Stimulated activated naive B cell treated with anti-CD40 and anti-IgM and Interleukin-4, amounts not matched to agents 10 μg/mL and 1 μg/mL and 100 μg/mL, for 72 hours (primary cell): Measurements from ENCODE around the gene RHBDL1.
A peak's percentile ranks its signal among the peaks of the same experiment; 100 is the strongest.

Experiments
- ATAC-seq, 2 donors: fragments of 150-1000 bp; cut with Tn5 transposase; replicated peaks; 2 replicates each; pipeline ENCODE4 v1.10.0; 2021; ENCODE audit warnings: moderate library complexity in 1 of 2
- DNase-seq: peaks from one replicate; pipeline ENCODE4 v3.0.0; 2021
- H3K27ac Mint-ChIP-seq: one replicate; pipeline ENCODE4 v1.8.0; 2022; ENCODE audit warnings: mild to moderate bottlenecking, mixed read lengths
- H3K27me3 Mint-ChIP-seq, 2 donors: one replicate each; pipeline ENCODE4 v1.8.0; 2022; ENCODE audit warnings: mixed read lengths in 2 of 2
- H3K36me3 Mint-ChIP-seq, 2 donors: one replicate each; pipeline ENCODE4 v1.8.0; 2022; ENCODE audit warnings: mixed read lengths in 2 of 2, mild to moderate bottlenecking in 1 of 2
- H3K4me1 Mint-ChIP-seq, 2 donors: one replicate each; pipeline ENCODE4 v1.8.0; 2022; ENCODE audit warnings: mixed read lengths in 2 of 2, mild to moderate bottlenecking in 1 of 2
- H3K4me3 Mint-ChIP-seq, 2 donors: one replicate each; pipeline ENCODE4 v1.8.0; 2022; ENCODE audit warnings: mild to moderate bottlenecking in 2 of 2, mixed read lengths in 2 of 2, moderate library complexity in 1 of 2
- H3K9me3 Mint-ChIP-seq, 2 donors: one replicate each; pipeline ENCODE4 v1.8.0; 2022; ENCODE audit warnings: mixed read lengths in 2 of 2, mild to moderate bottlenecking in 1 of 2

Gene RHBDL1

GRCh38 chr16:670485-671352 lies 4.8 kb upstream of the RHBDL1 start:
- no peaks in the 10 kb centered on the region for H3K9me3 Mint-ChIP-seq
- no peak for DNase-seq
- no peak overlapping the region for H3K27ac Mint-ChIP-seq
- H3K4me1 Mint-ChIP-seq, result peaks cover 14 to 31% of the 10 kb centered on the region in 2 donors
- no peak overlapping the region for H3K4me3 Mint-ChIP-seq
- H3K27me3 Mint-ChIP-seq, result peaks cover 7 to 9% of the 10 kb centered on the region in 2 donors
- no peak for ATAC-seq
- peaks cover 21 to 41% of the 10 kb centered on the region in 2 donors for H3K36me3 Mint-ChIP-seq

GRCh38 chr16:671353-672131 lies 3.9 kb upstream of the RHBDL1 start:
- DNase-seq (no peak), ATAC-seq (no peak)
- H3K9me3 Mint-ChIP-seq, result no peaks in the 10 kb centered on the region
- H3K4me1 Mint-ChIP-seq, result peaks cover 15 to 31% of the 10 kb centered on the region in 2 donors
- no peak overlapping the region for H3K4me3 Mint-ChIP-seq
- peaks cover 21 to 41% of the 10 kb centered on the region in 2 donors for H3K36me3 Mint-ChIP-seq
- peaks cover 8 to 9% of the 10 kb centered on the region in 2 donors for H3K27me3 Mint-ChIP-seq
- H3K27ac Mint-ChIP-seq, result no peak overlapping the region

- Mint-ChIP-seq H3K27me3 (peaks cover 13 to 17% of the 10 kb centered on the region in 2 donors), H3K27ac (no peak overlapping the region), H3K9me3 (no peaks in the 10 kb centered on the region), H3K36me3 (peaks cover 21 to 41% of the 10 kb centered on the region in 2 donors), H3K4me3 (no peak overlapping the region), H3K4me1 (peaks cover 17 to 31% of the 10 kb centered on the region in 2 donors)
- ATAC-seq (no peak), DNase-seq (no peak)
These were observed 3.1 kb upstream of the RHBDL1 start for GRCh38 chr16:672371-672770.

- Mint-ChIP-seq H3K9me3 (no peaks in the 10 kb centered on the region), H3K4me3 (no peak overlapping the region), H3K4me1 (peaks cover 15 to 26% of the 10 kb centered on the region in 2 donors), H3K27me3 (peaks cover 13 to 22% of the 10 kb centered on the region in 2 donors), H3K27ac (no peak overlapping the region), H3K36me3 (peaks cover 21 to 41% of the 10 kb centered on the region in 2 donors)
- no peak for ATAC-seq
- no peak for DNase-seq
These were observed 2.6 kb upstream of the RHBDL1 start for GRCh38 chr16:672851-673250.

- no peaks in the 10 kb centered on the region for H3K9me3 Mint-ChIP-seq
- DNase-seq (no peak), ATAC-seq (no peak)
- no peak overlapping the region for H3K27ac Mint-ChIP-seq
- peaks cover 13 to 25% of the 10 kb centered on the region in 2 donors for H3K27me3 Mint-ChIP-seq
- no peak overlapping the region for H3K4me3 Mint-ChIP-seq
- peaks cover 21 to 41% of the 10 kb centered on the region in 2 donors for H3K36me3 Mint-ChIP-seq
- H3K4me1 Mint-ChIP-seq, result peaks cover 16 to 25% of the 10 kb centered on the region in 2 donors
These were observed 2.0 kb upstream of the RHBDL1 start for GRCh38 chr16:673399-673991.

GRCh38 chr16:674214-674881 lies 1.1 kb upstream of the RHBDL1 start:
- ATAC-seq (no peak), DNase-seq (no peak)
- Mint-ChIP-seq H3K4me3 (no peak overlapping the region), H3K4me1 (peaks cover 15 to 25% of the 10 kb centered on the region in 2 donors), H3K9me3 (no peaks in the 10 kb centered on the region), H3K36me3 (peaks cover 15 to 41% of the 10 kb centered on the region in 2 donors), H3K27me3 (peaks cover 13 to 25% of the 10 kb centered on the region in 2 donors), H3K27ac (no peak overlapping the region)

DNA sequence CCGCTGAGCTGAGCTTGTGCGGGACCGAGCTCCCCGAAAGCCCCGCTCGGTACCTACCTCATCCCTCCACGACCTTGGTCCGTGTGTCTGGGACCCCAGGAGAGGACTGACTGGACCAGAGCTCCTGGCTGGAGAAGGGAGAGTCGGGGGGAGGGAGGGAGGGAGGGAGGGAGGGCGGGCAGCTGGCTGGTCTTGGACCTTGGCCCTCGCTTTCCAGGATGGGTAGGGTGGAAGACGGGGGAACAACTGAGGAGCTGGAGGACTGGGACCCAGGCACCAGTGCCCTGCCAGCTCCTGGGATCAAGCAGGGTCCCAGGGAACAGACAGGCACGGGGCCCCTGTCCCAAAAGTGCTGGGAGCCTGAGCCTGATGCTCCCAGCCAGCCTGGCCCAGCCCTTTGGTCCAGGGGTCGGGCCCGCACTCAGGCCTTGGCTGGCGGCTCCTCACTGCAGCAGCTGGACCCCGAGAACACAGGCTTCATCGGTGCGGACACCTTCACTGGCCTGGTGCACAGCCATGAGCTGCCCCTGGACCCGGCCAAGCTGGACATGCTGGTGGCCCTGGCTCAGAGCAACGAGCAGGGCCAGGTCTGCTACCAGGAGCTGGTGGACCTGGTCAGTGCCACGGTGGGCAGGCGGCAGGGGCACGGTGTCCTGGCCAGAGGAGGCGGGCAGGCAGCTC lies 553 bp downstream of the RHBDL1 start:
- H3K4me3 Mint-ChIP-seq, result no peak overlapping the region
- H3K36me3 Mint-ChIP-seq, result peaks cover 15 to 30% of the 10 kb centered on the region in 2 donors
- DNase-seq (no peak), ATAC-seq (no peak)
- peaks cover 18 to 23% of the 10 kb centered on the region in 2 donors for H3K4me1 Mint-ChIP-seq
- H3K27ac Mint-ChIP-seq, result no peak overlapping the region
- H3K9me3 Mint-ChIP-seq, result no peaks in the 10 kb centered on the region
- H3K27me3 Mint-ChIP-seq, result peaks cover 13 to 25% of the 10 kb centered on the region in 2 donors

DNA sequence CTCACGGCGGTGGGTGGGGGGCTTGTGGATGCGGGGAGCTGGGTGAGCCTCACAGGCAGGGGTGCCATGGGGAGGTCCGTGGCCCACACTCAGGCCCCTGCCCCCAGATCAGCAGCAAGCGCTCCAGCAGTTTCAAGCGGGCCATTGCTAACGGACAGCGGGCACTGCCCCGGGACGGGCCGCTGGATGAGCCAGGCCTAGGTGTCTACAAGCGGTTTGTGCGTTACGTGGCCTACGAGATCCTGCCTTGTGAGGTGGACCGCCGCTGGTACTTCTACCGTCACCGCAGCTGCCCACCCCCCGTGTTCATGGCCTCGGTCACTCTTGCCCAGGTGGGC lies 1.1 kb downstream of the RHBDL1 start:
- DNase-seq (no peak), ATAC-seq (no peak)
- no peaks in the 10 kb centered on the region for H3K9me3 Mint-ChIP-seq
- H3K36me3 Mint-ChIP-seq, result peaks cover 20 to 29% of the 10 kb centered on the region in 2 donors
- H3K4me1 Mint-ChIP-seq, result peaks cover 22 to 28% of the 10 kb centered on the region in 2 donors
- H3K4me3 Mint-ChIP-seq, result no peak overlapping the region
- no peak overlapping the region for H3K27ac Mint-ChIP-seq
- H3K27me3 Mint-ChIP-seq, result peaks cover 13 to 25% of the 10 kb centered on the region in 2 donors

DNA sequence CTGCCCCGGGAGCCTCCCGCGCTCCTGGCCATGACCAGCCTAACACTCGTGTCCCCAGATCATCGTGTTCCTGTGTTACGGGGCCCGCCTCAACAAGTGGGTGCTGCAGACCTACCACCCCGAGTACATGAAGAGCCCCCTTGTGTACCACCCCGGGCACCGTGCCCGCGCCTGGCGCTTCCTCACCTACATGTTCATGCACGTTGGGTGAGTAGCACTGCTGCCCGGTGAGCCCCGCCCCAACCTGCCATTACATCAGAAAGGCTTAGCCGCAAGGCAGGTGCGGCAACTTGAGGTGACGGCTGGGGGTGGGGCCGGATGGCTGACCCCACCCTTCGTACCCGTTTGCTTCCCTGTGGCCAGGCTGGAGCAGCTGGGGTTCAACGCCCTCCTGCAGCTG lies 1.4 kb downstream of the RHBDL1 start:
- H3K36me3 Mint-ChIP-seq, result peaks cover 21 to 30% of the 10 kb centered on the region in 2 donors
- DNase-seq (no peak), ATAC-seq (no peak)
- H3K4me3 Mint-ChIP-seq, result no peak overlapping the region
- no peak overlapping the region for H3K27ac Mint-ChIP-seq
- peaks cover 13 to 25% of the 10 kb centered on the region in 2 donors for H3K27me3 Mint-ChIP-seq
- no peaks in the 10 kb centered on the region for H3K9me3 Mint-ChIP-seq
- H3K4me1 Mint-ChIP-seq, result peaks cover 26 to 31% of the 10 kb centered on the region in 2 donors

DNA sequence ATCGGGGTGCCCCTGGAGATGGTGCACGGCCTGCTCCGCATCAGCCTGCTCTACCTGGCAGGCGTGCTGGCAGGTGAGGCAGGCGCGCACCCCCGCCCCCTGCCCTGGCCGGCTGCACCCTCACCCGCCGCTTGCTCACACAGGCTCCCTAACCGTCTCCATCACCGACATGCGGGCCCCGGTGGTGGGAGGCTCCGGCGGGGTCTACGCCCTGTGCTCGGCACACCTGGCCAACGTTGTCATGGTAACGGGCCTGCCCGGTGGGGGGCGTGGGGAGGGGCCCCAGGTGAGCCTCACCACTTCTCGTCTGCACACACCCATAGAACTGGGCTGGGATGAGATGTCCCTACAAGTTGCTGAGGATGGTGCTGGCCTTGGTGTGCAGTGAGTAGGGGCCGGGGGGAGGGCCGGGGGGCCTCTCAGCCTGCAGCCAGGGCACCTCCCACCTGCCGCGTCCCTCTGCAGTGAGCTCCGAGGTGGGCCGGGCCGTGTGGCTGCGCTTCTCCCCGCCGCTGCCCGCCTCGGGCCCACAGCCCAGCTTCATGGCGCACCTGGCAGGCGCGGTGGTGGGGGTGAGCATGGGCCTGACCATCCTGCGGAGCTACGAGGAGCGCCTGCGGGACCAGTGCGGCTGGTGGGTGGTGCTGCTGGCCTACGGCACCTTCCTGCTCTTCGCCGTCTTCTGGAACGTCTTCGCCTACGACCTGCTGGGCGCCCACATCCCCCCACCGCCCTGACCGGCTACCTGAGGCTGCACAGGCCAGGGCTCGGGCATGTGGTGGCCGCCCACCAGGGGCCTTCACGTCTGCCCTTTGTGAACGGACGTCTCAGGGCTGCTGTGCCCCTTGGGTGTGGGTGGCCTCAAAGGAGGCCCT lies 2.1 kb downstream of the RHBDL1 start:
- Mint-ChIP-seq H3K27ac (no peak overlapping the region), H3K27me3 (peaks cover 13 to 25% of the 10 kb centered on the region in 2 donors), H3K9me3 (no peaks in the 10 kb centered on the region), H3K4me1 (peaks cover 29 to 38% of the 10 kb centered on the region in 2 donors), H3K4me3 (no peak overlapping the region), H3K36me3 (peaks cover 24 to 34% of the 10 kb centered on the region in 2 donors)
- no peak for ATAC-seq
- no peak for DNase-seq

- Mint-ChIP-seq H3K27me3 (peaks cover 13 to 25% of the 10 kb centered on the region in 2 donors), H3K4me1 (peaks cover 31 to 46% of the 10 kb centered on the region in 2 donors), H3K9me3 (no peaks in the 10 kb centered on the region), H3K36me3 (peaks cover 22 to 36% of the 10 kb centered on the region in 2 donors), H3K27ac (no peak overlapping the region), H3K4me3 (peak overlapping the region in 1 of 2 donors; percentile 44)
- ATAC-seq (no peak), DNase-seq (no peak)
These were observed 2.9 kb downstream of the RHBDL1 start for GRCh38 chr16:678209-678857.
